GM15510 (cell line): ENCODE data around the gene SGMS2.

ENCODE experiments used
- POLR2A ChIP-seq: IDR thresholded peaks from 3 replicates; pipeline ENCODE4 v1.6.1; 2011; ENCODE audit warnings: borderline replicate concordance; ENCODE audit not compliant: insufficient read length; ENCODE audit errors: extremely low read depth

SGMS2 gene

DNA sequence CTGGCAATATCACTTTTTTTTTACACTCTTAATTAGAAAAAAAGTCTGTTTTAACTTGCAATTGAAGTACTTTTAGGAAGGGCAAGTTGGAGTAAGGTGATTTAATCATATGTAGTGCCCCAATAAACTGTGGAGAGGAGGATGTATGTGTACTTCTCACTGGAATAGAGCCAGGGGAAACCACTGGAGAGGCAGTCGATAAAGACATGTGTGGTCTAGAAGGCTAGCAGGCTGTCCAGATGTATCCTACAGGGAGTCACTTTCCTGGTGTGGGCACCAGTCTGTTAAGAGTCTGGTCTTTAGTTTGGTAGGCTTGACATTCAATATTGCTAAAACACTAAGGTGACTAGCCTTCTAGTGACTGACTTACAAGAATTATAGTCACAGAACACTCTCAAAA is 9.6 kb upstream of the SGMS2 start:
- no peak for TF ChIP-seq POLR2A

DNA sequence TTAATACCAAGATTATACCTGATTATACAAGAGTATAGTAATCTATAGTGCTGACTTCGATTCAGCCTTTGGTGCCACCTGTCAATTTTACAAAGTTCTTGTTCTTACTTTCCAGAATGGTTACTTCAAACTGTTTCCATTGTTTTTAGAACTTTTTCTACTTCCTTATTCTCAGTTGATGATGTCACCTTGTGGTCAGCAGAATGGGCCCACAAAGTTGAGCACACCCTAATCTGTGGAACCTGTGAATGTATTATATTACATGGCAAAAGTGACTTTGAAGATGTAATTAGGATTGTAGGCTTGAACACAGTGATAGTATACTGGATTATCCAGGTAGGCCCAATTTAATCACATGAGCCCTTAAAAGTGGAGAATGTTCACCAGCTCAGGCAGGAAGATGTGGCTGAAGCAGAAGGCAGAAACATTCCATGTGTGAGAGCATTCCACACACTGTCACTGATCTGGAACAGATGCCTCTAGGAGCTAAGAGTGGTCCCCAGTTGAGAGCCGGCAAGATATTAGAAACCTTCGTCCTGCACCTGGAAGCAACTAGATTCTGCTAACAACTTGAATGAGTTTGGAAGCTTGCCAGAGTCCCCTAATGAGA is 6.3 kb upstream of the SGMS2 start:
- no peak for TF ChIP-seq POLR2A

DNA sequence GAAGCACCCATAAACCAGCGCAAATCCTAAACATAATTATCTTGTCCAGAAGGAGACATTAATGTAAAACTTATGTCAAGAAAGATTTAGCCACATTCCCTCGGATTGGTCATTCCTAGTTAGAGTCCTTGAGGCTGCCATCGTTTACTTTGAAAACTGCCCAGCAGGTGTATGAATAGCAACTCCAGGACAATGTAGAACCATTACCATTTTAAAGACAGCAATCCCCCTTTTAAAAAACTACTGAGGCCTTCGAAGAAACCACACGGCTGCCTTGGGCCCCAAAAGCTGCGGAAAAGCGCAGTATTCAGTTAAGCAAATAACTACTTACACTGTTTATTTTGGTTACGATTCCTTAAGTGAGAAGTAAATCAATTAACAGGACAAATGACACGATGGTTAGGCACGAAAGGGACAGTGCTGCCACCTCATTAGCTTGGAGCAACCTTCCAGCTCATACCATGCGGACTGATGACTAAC is 822 bp upstream of the SGMS2 start:
- TF ChIP-seq POLR2A: no peak

DNA sequence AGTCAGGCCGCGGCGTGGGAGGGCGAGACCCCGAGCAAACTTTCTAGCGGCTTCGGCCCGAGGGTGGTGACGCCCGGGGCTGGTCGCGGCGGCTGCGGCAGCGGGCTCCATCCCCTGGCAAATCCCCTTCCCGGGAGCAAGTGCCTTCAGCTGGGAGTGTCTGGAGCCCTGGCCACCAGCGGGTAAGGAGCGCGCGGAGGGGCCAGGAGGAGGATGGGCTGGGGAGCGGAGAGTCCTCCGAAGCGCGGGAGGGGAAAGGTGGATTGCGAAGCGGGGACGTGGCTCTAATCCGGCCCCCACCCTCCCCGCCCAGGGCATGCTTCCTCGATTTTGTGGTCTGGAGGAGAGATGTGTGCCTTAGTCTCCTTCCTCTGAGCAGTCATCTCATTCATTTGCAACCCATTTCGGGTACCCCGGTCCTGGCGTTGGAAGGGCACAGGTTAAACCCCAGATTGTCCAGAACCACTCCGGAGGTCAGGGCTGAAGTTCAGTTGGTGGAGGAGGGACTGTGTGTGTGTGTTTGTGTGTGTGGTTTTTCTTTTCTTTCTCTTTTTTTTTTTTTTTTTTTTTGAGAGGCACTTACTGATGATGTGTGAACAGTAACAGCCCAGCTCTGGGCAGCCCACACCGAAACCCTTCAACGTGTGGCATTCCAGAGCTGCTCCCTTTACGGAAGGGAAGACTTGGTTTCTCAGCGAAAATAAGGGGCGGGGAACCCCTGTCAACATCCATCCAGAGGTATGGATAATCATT is 516 bp downstream of the SGMS2 start:
- TF ChIP-seq POLR2A: no peak

DNA sequence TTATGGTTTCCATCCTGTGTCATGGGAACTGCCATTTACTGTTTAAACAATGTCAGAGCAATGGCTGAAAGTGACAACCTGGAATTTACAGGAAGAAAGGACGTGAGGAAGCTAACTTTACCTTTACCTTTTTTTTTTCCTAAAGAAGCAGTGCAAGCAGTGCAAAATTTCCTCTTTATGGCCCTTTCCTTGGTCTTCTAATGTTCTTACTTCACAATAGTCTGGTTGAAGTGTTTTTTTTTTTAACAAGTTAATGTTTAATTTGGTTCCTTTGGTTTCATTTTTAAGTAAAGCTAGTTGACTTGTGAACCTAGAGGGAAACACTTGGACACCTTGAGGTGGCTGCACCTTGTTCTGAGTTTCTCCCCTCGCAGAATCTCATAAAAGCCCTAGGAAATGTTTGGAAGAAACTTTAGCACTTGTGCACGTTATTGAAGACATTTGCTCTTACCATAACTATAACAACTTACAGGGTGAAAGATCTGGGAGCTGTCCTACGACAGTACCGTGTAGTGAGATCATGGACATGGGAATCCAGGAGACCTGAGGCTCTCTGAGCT is 1.8 kb downstream of the SGMS2 start:
- TF ChIP-seq POLR2A: no peak

DNA sequence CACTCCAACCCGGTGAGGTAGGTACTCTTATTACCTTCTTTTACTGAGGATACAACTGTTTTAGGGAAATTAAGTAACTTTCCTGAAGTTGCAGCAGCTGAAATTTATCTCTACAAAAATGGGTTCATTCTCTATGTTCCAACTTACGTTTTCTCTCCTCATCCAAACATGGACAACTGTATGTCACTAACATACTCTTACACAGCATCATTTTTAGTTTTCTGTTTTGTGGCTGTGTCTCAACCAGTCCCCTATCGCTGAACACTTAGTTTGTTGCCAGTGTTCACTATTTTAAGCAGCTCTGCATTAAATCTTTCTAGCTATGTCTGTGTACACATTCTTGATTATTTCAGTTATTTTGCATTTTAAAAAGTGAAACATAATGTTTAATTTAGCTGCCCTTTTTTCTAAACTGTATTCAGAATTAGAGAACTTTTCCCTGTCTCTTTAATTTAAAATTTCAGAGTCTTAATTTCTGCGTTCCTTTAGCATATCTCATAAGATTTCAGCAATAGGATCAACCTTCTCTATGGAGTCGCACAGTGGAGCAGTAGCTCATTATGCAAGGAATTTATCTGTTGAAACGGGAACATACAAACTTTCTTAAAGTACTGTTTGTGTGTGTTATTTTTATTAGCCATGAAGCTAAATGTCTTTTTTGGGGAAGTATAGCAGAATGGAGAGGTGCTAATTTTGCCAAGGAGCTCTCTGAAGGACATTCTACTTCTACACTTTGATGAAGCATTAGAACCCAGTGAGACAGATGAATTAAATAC is 3.8 kb downstream of the SGMS2 start:
- TF ChIP-seq POLR2A: no peak

DNA sequence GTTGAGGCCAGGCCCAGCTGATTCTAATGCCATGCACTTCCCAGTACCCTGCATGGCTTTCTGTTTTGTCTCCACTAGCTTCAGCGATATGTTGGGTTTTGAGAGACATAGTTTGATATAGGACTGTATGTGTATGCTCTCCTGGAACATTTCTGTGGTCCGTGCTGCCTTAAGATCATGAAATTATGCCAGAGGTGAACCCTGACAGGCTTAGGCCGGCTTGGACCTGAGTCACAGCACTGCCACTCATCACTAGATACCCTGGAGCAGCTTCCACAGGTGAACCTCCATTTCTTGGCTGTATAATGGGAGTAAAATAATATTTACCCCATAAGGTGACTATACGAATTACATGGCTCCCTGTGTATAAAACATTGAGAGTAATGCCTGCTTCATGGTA is 6.4 kb downstream of the SGMS2 start:
- no peak for TF ChIP-seq POLR2A

DNA sequence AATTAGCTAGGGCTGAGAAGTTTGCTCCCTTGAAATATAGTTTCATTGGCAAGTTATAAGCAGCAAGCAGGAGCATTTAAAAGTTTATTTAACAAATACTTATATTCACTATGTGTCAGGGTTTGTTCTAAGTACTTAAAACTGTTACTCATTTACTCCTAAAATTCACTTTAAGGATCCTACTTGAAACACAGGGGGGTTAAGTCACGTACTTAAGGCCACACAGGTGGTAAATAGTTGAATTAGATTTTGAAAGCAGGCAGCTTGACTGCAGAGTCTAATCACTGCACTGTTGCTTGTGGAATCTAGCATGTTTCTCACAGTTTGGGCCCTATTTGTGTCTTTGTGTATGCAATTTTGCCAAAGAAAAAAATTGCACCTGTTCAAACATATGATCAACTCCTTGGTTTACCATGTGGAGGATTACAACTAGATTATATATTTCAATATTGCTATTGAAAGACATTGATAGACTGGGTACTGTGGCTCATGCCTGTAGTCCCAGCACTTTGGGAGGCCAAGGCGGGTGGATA is 7.6 kb downstream of the SGMS2 start:
- TF ChIP-seq POLR2A: no peak

DNA sequence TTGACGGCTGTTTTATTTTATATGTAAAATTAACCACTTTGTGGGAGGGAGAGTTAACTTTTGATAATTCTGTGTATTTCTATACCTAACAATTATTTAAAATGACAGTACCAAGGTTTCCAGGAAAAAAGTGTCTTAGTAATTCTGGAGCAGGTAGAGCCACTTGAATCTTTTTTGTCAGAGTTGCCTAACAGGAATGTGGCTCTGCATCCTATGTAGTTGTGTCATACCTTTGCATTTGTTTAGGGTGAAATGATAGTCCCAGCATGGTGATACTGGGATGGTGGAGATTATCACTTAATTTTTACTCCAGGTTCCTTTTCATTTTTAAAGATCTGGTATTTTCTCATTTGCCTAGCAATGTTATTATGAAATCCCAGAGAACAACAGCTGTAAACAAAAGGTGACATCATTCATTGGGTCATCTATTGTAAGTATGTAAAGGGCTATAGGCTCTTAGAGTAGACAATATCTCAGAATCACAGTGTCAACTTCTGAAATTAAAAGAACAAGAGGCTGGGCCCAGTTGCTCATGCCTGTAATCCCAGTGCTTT is 9.6 kb downstream of the SGMS2 start:
- no peak for TF ChIP-seq POLR2A

DNA sequence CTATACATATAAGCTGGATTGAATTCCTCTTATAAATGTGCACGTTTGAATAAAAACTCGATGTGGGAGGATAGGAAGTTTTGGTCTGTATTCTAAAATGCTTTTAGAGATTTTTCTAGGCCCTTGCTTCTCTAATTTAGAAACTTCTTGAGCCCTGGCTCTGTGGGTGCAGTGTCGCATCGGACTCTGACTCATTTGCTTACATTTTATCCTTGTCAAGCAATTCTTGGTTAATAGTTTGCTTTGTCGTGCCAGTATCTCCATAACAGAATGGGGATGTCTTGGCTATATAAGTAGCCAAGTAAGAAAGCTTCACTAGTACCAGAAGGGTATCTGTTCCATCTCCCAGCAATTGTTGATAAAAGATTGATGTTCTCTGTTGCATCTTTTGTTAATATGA is 10.7 kb downstream of the SGMS2 start:
- no peak for TF ChIP-seq POLR2A

DNA sequence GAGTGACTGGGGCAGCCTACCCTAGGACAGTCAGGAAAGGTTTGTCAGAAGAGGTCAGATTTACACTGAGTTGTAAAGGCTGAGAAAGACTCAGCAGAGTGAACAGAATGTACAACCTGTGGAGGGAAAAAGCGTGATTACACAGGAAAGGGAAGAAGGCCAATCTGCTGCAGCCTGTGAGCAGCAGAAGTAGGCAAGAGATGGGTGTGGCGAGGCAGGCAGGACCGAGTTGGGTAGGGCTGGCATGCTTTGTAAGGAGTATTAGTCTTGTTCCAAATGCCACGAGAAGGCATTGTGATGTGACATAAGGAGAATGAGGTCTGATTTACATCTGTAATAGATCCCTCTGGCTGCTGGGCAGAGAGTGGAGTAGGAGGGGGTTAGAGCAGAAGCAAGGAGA is 12.6 kb downstream of the SGMS2 start:
- no peak for TF ChIP-seq POLR2A

DNA sequence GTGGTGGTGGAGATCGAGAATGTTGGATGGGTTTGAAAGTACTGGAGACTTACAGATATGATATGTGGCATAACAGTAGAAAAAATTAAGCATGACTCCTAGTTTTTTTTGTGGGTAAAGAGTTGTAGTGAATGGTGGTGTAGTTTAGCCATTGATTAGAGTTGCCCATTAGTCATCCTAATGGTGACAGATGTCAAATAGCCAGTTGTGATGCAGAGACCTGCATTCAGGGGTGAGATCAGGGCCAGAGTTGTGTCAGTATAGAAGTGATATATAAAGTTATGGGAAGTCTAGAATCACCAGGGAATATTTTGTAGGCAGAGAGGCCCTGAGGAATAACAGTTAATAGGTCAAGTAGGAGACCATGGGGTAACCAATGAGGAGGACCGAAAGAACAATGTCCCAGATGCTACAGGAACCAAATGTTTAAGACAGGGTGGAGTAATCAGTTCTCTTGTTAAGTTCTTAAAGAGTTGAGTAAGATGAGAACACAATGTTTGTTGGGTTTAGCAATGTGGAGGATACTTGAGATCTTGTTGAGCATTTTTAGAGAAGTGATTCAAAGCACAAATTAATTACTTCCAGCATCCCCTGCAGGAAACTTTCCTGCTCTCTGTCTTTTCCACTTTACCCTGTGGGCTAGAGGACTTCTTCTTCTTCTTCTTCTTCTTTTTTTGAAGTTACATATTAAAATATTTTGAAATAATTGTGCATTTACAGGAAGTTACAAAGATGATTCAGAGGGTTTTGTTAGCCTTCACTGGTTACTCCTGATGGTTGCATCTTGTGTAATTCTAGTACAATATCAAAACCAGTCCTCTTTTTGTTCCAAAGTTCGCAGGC is 13.3 kb downstream of the SGMS2 start:
- no peak for TF ChIP-seq POLR2A

DNA sequence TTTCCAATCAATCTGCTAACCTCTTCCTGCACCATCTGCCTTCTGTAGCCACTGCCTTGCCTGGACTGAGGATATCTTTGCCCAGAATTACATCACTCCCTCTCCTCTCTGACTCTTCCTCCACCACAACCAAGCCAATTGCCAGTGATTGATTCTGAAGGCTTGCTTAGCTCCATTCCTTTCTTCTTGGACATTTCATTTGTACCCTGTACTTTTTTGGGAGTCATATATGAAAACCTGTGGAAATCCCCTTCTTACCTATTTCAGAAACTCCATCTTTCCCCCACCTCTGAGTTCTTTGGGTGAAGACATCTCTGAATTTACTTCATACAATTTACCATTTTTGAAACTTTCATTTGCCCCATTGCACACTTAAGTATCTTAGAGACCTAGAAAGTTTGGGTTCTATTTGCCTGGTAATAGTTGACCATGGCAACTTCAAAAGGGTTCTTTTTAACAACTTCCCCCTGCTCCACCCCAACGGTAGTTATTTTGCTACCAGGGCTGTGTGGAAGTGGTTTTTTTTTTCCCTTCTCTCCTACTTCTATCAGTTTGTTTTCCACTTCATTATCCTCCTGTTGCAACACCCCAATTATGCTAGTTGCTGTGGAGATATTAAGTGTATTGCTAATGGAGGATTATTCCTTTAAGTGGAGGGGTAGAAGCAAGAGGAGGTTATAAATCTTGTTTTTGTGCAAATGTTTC is 14.3 kb downstream of the SGMS2 start:
- no peak for TF ChIP-seq POLR2A
